HG03575 (cell line): ENCODE measurements around the gene SENP1.

Experiments used
- ATAC-seq: cut with Tn5 transposase; IDR thresholded peaks from one replicate; pipeline ENCODE4 v1.9.1; 2021; ENCODE audit not compliant: unreplicated experiment, insufficient number of reproducible peaks, low FRiP score; ENCODE audit errors: extremely low read depth

The SENP1 gene

DNA sequence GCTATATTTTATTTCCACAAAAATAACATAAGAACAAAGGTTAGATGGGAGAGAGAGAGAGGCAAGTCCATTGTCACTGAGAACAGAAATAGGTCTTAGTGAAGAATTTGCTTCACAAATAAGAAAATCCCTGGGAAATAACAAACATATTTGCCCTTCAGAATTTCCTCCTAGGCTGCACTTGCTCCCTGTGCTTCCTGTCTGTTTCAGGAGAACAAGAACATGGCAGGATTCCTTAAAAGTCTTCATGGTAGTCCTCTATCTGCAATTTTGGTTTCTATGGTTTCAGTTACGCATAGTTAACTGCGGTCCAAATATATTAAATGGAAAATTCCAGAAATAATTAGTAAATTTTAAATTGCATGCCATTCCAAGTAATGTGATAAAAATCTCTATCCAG is 34.1 kb downstream of the SENP1 start:
- no peak for ATAC-seq

- no peak for ATAC-seq
Measured at GRCh38 chr12:48070731-48071130, 35.1 kb downstream of the SENP1 start.

DNA sequence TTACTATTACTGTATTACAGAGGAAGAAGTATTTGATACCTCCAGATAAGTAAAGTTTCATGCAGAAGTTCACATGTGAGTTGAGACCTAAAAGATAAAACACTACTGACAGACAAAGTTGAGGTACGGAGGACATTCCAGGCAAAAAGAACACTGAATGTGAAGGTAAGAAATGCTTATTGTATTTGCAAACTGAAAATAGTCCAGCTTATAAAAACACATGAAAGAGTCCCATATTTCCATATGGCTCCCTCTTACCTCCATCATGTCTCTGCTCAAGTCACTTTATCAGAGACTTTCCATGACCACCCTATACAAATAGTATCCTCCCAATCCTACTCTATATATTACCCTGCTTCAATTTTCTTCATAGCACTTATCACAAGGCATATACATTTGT is 35.8 kb downstream of the SENP1 start:
- ATAC-seq, result no peak

GRCh38 chr12:48069241-48069640 is 36.6 kb downstream of the SENP1 start:
- ATAC-seq, result no peak

GRCh38 chr12:48068457-48068856 is 37.4 kb downstream of the SENP1 start:
- ATAC-seq, result no peak

DNA sequence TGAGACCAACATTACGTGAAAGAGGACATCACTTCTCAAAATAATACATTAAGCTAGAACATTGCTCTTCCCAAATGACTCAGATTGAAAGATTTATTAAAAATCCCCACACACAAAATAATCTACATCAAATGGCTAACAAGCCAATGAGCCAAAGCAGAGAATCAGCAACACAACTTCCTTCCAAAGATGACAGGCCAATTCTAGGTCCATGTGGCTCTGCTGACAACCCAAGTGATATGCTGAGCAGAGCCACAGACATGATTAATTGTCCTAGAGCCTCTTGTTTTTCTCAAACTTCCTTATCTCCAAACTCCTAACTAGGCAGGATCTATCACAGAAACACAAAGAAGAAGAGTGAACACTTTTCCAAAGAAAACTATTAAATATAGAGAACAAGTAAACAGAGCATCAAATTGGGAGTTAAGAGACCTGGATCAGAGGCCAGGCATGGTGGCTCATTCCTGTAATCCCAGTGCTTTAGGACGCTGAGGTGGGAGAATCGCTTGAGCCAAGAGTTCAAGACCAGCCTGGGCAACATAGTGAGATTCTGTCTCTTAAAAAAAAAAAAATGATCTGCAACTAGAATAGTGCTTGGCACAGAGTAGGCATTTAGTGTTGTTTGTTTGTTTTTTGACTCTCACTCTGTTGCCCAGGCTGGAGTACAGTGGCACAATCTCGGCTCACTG is 38.5 kb downstream of the SENP1 start:
- ATAC-seq, result no peak

GRCh38 chr12:48065041-48065440 is 40.8 kb downstream of the SENP1 start:
- ATAC-seq, result no peak

- no peak for ATAC-seq
Measured at GRCh38 chr12:48063530-48063929, 42.3 kb downstream of the SENP1 start.

GRCh38 chr12:48061938-48062719 is 43.8 kb downstream of the SENP1 start:
- no peak for ATAC-seq

- ATAC-seq, result no peak
Measured at GRCh38 chr12:48060474-48060873, 45.4 kb downstream of the SENP1 start.

DNA sequence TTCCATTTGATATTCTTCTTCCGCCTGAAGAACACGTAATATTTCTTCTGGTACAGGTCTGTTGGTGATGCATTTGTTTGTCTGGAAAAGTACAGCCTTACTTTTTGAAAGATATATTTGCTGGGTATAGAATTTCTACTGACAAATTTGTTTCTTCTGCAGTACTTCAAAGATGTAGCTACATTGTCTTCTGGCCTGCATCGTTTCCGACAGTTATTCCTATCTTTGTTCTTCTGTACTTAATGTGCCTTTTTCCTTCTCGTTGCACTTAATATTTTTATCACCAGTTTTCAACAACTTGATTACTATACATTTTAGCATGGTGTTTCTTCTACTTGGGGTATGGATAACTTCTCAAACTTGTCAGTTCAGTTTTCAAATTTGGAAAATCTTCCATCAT is 47.1 kb downstream of the SENP1 start:
- no peak for ATAC-seq

DNA sequence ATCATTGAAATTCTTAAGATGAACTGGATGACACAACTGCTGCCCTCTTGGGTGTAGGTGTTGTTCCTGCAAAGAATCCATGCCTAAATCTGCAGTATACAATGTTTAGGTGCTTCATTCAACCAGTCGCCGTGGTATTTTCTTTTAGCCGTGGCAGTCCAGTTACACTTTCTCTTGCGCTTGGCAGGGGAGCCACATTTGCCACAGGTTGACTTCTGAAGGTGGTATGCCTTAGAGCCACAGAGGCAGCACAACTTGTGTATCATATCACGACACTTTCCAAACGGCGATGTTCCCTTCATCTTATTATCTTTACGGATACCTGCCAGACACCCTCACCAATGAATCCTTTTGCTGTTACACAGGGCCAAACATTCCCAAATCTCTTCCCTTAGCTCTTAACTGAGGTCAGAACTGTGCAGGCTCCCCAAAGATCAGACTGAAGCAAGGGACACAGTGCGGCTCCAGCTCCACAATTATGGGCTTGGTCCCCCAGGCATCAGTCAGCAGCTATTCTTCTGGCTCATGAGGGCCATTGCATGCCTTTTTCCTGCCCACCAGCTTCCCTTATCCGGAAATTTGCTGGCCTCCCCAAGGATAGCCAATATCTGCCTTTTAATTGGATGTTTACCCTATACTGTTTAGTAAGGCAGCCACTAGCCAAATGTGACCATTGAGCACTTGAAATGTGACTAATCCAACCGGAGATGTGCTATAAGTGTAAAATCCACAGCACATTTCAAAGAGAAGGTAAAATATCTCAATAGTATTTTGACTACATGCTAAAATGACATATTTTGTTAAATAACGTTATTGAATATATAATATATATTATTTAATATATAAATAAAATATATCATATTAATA is 50.7 kb downstream of the SENP1 start:
- no peak for ATAC-seq

DNA sequence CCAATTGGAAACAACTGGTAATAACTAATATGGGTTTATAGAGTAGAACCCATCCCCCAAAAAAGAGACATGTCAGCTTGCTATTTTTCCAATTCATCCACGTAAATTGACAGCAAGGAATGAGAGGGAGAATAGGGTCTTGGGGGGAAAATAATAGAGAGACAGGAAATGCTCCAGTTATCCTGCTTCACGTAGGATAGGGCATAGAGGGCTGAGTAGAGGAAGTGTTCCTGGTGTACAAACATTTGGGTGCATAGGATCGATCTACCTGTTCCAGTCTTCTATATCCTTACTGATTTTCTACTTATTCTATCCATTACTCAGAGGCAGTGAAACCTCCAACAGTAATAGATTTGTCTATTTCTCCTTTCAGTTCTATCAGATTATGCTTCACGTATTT is 52.0 kb downstream of the SENP1 start:
- no peak for ATAC-seq

- ATAC-seq, result no peak
Measured at GRCh38 chr12:48053122-48053521, 52.8 kb downstream of the SENP1 start.

GRCh38 chr12:48051681-48052080 is 54.2 kb downstream of the SENP1 start:
- ATAC-seq, result no peak

GRCh38 chr12:48050174-48050573 is 55.7 kb downstream of the SENP1 start:
- no peak for ATAC-seq

GRCh38 chr12:48045965-48046518 is 59.8 kb downstream of the SENP1 start:
- no peak for ATAC-seq

- no peak for ATAC-seq
Measured at GRCh38 chr12:48045061-48045846, 60.6 kb downstream of the SENP1 start.

GRCh38 chr12:48044396-48044795 is 61.5 kb downstream of the SENP1 start:
- no peak for ATAC-seq
